HG03432 (cell line): ENCODE data around the gene PIPOX.

Source experiments
- ATAC-seq: cut with Tn5 transposase; IDR thresholded peaks from one replicate; pipeline ENCODE4 v1.9.1; 2021; ENCODE audit warnings: mild to moderate bottlenecking, moderate library complexity; ENCODE audit not compliant: unreplicated experiment

The PIPOX gene

GRCh38 chr17:29018788-29019474, 24.0 kb upstream of the PIPOX start:
- no peak for ATAC-seq

DNA sequence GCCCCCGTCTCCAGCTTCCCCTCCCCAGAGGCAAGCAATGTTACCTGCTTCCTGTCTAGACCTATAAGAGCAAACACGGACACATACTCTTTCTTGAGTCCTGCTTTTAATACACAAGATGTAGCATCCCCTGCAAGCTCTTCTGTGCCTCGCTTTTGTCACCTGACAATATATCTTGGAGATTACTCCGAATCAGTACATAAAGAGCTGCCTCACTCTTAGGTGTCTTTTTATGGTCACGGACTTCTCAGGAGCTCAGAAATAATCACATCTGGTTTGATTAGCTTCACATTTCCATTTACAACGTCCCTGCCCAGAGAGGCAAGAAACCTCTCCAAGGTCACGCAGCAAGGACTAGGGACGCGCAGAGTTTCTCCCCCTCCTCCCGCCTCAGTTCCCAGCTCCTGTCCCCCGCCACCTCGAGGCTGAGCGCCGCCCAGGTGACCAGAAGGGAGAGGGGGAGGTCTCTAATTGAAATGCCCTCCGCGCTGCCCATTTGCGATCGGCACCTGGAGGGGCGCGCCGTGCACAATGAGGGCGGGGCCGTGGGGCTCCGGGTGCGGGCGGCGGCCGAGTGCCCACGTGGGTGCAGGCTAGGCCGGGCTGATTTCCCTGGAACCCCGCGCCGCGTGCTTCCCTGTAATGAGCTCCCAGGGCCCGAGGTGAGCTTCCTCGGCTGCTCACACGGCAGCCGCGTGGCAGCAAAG, 23.3 kb upstream of the PIPOX start:
- no peak for ATAC-seq

GRCh38 chr17:29020576-29020975, 22.4 kb upstream of the PIPOX start:
- no peak for ATAC-seq

DNA sequence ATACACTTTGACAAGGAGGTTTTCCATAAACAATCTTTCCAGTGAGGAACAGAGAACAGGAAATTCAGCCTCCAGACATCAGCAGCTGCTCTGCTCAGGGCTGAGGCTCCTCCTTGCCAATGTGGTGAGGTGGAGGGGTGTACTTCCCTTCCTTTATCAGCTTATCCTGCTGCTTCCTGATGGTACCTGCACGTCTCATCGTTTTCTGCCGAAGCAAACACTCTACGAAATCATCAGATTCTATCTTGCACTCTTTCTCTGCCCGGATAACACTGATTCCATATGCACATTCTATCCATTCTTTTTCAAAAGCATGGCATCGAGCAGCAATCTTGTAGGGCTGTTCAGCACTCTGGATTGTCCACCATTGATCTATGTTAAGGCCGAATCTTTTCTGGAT, 21.7 kb upstream of the PIPOX start:
- ATAC-seq: no peak

DNA sequence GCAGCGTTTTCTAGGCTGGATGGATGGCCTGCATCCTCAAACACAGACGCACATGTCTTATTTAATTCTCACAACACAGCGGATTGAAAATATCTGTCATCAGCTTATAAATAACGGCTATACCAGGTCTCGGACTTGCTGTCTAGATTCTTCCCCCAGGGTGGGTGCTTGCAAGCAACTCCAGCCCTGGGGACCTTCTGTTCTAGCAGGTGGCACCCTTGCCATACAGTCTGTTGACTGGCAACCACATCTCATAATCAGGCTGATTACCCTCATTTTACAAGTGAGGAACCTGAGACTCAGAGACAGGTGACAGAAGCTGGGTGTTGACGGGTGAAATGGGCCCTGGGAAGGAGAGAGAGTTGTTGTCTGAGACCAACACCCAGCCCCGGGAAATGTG, 20.9 kb upstream of the PIPOX start:
- no peak for ATAC-seq

GRCh38 chr17:29024316-29024952, 18.5 kb upstream of the PIPOX start:
- ATAC-seq: no peak

- ATAC-seq: no peak
Observed at GRCh38 chr17:29031488-29031887, 11.5 kb upstream of the PIPOX start.

- ATAC-seq: no peak
Observed at GRCh38 chr17:29032013-29032856, 10.7 kb upstream of the PIPOX start.

DNA sequence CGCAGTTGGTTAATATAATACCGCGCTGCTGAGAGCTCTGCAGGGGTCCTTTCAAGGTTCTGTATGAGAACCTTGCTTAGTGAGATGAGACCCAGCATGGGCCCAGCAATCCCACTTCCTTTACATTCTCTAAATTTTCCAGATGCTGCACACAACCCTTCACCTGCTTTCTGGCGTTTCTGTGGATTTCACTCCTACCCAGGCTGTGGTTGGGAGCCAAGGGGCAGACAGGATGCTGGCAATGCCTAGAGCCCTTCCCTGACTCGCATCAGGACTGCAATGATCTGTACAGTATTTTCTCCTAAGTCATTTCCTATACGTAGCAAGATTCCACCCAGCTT, 10.1 kb upstream of the PIPOX start:
- ATAC-seq: no peak

GRCh38 chr17:29034510-29034909, 8.4 kb upstream of the PIPOX start:
- no peak for ATAC-seq

DNA sequence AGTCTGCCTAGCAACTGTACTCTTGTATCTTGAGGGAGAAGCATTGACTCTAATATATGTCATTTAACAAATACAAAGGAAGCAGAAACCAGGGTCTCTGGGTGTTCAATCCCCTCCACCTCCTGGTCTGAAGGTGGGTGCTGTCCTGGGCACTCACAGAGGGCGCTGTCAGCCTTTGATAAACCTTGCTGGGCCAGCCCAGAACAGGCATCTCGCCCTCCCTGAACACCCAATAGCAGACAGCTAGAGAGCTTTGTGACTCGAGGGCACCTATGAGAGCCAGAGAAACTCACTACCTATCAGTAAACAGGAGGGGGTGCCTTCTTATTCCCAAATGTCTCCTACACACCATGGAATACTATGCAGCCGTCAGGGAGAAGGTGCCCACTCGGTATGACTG, 6.4 kb upstream of the PIPOX start:
- ATAC-seq: no peak

DNA sequence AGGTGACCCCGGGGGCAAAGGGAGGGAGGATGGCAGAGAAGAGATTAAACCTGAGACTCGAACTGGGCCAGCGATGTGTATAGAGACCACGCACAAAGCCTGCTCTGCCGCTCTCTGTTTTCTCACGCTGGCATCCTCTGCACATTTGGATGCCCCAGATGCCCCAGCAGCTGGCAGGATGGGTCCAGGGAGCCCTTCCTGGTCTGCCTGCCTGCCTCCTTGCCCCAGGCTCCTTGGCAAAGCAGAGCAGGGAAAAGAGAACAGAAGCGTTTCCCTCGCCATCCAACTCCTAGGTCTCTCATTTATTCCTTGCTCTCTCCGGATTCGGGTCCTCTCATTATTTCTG, 5.2 kb upstream of the PIPOX start:
- ATAC-seq: no peak

DNA sequence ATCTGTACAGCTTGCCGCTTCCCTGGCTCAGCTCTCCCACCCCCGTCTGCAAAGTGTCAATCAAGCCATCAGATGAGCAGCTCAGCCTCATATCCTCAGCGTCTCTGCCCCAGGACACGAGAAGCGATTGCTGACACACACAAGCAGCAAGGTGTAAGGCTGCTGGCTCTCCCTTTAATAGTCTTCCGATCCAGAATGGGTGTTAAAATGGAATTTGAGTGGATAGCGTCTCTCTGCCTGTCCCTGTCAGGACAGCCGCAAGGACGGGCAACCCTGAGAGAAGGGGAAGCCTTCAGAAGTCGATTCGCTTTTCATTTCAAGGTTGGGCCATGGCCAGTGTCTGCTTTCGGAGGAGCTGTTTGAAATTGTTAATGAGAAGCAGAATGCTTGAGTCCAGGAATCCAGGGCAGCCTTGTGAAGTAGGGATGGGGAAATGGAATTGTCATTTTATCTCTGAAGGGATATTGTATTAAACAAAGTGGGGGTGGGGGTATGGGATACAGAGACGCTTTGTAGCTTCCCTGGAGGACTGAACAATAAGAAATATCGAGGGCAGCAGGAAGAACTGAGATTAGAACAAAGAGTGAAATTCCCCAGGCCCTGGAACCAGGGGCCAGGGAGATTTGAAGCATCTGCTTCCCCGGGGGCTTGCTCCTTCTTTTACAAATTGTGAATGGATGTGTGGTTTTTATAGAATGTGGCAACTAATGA, 4.7 kb upstream of the PIPOX start:
- ATAC-seq: no peak

DNA sequence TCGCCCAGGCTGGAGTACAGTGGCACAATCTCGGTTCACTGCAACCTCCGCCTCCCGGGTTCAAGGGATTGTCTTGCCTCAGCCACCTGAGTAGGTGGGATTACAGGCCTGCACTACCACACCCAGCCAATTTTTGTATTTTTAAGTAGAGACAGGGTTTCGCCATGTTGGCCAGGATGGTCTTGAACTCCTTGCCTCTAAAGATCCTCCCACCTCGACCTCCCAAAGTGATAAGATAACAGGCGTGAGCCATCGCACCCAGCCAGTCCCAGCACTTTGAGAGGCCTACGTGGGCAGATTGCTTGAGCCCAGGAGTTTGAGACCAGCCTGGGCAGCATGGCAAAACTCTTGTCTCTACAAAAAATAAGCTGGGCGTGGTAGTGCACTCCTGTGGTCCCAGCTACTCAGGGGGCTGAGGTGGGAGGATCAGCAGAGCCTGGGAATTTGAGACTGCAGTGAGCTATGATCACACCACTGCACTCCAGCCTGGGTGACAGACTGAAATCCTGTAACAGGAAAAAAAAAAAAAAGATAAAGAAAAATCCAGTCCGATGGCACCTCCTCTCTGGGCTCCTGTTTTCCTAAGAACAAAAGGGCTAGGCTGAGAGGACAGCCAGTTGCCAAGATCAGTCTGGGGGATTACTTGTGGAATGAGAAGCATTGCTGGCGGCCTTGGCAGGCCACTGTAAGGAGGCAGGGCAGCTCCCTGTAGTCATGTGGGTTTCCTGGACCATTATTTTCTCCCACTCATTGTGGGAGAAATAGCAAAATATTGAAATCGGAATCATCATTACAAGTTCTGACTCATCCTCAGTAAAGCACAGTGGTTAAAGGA, 3.0 kb upstream of the PIPOX start:
- no peak for ATAC-seq

GRCh38 chr17:29041091-29041490, 1.9 kb upstream of the PIPOX start:
- ATAC-seq: no peak

DNA sequence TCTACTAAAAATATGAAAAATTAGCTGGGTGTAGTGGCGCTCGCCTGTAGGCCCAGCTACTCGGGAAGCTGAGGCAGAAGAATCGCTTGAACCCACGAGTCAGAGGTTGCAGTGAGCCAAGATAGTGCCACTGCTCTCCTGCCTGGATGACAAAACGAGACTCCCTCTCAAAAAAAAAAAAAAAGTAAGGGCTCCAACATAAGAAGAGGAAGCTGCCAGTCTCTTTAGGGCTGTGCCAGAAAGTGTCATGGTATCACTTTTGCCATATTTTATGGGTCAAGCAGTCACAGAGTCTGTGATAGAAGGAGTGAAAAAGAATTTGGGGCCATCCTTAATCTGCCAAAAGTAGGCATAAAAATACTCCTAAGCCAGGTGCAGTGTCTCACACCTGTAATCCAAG, 1.4 kb upstream of the PIPOX start:
- ATAC-seq: no peak

- ATAC-seq: no peak
Observed at GRCh38 chr17:29042026-29042678, 789 bp upstream of the PIPOX start.

DNA sequence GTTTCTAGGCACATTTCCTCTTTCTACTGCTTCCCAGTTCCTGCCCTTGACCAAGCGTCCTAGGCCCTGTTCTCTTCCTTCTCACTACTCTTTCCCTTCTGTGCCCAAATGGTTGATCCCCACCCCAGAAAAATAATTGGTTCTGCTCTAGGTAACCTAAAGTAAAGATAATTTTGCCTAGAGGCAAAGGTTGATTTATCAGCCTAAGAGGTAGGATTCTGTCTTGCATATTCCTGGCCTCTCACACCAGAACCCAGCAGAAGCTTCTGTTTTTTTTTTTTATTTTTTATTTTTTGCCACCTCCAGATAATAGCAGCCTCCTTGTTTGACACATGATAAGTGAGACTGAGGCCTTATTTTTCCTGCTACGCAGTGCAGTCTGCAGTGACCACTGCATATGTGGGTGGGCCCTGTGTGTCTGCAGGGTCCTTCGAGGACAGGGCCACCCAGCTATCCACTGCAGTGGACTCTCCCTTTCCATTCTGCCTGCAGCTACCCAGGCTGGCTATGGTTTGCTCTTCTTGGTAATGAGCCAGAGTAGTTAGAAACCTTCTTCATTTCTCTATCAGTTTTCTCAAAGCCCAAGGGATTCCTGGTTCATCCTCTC, 701 bp downstream of the PIPOX start:
- no peak for ATAC-seq

DNA sequence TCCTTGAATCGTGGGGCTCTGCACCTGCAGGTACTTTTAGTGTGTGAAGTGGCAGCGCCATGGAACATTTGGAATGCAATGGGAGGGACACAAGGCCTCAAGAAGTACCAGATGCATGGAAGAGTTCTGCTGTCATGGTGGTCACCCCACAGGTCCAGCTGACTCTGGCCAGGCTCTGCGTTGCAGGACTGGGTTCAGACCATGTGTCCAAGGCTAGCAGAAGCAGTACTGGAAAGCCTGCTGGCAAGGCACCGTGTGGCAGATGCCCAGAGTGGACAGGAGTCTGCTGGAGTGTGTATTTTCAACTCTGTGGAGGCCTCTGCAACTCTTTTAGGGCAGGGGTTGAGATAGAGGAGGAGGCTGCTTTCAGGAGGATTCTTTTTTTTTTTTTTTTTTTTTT, 2.1 kb downstream of the PIPOX start:
- no peak for ATAC-seq
